Mucosa of stomach (tissue), 1 donor: ENCODE data around the gene PANK3.
"Not testable (repeated sequence)": the region's sequence is repeated elsewhere in the genome, so short reads cannot be mapped to it uniquely, and the experiment has no call there.

Experiments
- H3K27me3 ChIP-seq: one replicate; pipeline ENCODE4 v1.7.0; 2013; ENCODE audit warnings: mild to moderate bottlenecking, low read length; ENCODE audit not compliant: control insufficient read depth, insufficient read depth
- H3K36me3 ChIP-seq: one replicate; pipeline ENCODE4 v1.7.0; 2013; ENCODE audit warnings: low read length; ENCODE audit not compliant: control insufficient read depth, insufficient read depth
- H3K4me1 ChIP-seq: one replicate; pipeline ENCODE4 v1.7.0; 2013; ENCODE audit warnings: mild to moderate bottlenecking, low read length; ENCODE audit not compliant: control insufficient read depth, insufficient read depth
- H3K4me3 ChIP-seq: one replicate; pipeline ENCODE4 v1.7.0; 2013; ENCODE audit warnings: low read length
- H3K9ac ChIP-seq: one replicate; pipeline ENCODE4 v1.7.0; 2013; ENCODE audit warnings: mild to moderate bottlenecking, low read length, moderate library complexity
- H3K9me3 ChIP-seq: one replicate; pipeline ENCODE4 v1.7.0; 2013; ENCODE audit warnings: mild to moderate bottlenecking, low read length, moderate library complexity; ENCODE audit not compliant: control insufficient read depth
- donor health status: Pancreatic carcinoma.

The PANK3 gene

DNA sequence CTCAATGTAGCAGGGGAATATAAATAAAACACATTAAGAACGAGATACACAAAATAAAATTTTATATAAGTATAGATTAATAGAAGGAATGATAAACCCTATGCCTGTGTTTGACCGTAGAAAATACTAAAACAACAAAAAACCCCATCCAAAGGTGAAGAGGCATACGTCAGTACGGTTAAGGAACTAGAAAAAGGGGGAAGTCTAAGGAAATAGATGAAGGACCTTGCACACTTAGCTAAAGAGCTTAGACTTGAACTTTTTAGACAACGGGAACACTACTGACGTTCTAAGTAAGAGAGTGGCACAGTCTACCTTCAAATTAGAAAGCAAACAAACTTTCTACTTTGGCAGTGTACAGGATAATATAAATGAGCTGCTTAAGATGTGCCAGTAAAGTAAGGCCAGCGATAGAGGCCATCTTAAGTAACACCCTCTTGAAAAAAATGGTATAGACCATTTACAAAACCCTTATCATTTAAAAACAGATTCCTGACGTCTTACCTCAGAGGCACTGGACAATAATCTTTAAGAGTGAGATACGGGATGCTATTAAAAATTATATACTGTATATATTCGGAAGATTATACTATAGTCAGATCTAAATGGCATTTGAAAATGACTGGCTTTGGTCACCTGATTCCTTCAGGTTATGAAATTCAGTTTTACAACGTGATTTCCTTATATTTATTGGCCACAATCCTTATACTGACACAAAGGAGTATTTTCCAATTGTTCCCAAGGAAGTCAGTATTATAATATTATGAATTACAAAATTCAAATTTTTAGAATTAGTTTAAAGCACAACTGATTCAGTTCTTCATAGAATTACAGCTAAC, 8.5 kb downstream of the PANK3 start:
- Histone ChIP-seq H3K4me3 (no peak overlapping the region), H3K9ac (no peak overlapping the region), H3K9me3 (no peaks in the 10 kb centered on the region), H3K27me3 (no peaks in the 10 kb centered on the region), H3K36me3 (no peaks in the 10 kb centered on the region), H3K4me1 (no peaks in the 10 kb centered on the region)

DNA sequence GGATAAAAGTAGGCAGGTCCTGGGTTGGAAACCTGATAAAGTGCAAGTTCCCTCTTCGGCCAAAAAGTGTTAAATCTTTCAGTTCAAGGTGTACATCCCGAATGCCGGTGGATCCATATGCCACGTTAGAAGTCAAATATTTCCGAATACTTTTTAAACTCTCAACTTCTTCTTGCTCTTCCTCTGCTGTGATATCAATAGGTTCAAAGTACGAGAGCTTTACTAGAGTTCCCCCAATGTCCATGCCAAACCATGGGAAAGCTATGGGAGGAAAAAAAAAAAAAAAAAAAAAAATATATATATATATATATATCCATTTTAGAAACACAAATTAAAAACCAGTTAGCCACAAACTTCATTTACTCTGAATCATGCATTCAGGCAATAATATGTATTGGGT, 10.4 kb downstream of the PANK3 start:
- Histone ChIP-seq H3K27me3 (no peaks in the 10 kb centered on the region), H3K9me3 (no peaks in the 10 kb centered on the region), H3K4me1 (no peaks in the 10 kb centered on the region), H3K4me3 (no peak overlapping the region), H3K9ac (no peak overlapping the region), H3K36me3 (no peaks in the 10 kb centered on the region)

DNA sequence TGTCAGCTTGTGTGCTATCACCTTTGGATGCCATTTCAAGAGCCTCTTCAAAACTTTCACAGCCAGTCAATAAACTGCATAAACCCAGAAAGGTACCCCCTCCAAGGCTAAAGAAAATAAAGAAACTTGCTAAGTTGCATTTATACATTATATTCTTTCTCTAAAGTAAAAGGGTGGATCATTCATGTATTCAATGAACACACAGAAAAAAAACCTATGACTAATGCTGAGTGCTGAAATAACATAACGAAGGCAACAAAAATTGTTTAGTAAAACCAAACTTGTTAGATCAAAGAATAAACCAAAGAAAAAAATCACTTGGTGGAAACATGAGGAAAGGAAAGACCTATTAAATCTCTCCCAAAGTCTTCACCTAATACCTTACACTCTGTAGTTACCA, 15.2 kb downstream of the PANK3 start:
- Histone ChIP-seq H3K27me3 (no peaks in the 10 kb centered on the region), H3K4me1 (no peaks in the 10 kb centered on the region), H3K4me3 (no peak overlapping the region), H3K9me3 (no peaks in the 10 kb centered on the region), H3K9ac (no peak overlapping the region), H3K36me3 (no peaks in the 10 kb centered on the region)

DNA sequence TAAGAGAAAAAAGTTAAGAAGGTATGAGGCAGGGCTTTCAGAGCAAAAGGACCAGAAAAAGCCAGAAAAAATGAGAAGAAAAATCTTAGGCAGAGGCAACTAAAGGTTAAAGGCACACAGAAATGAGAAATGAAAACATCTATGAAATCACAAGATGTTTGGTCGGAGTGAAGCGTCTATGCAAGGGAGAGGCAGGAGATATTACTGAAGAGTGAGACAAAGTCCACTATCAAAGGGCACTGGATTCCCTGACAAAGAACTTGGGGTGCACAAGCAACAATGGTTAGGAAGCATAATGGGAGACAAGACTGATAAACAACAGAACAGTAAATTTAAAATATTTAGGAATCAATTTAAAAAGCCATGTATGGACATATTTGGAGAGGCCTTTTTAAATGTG, 16.9 kb downstream of the PANK3 start:
- H3K4me1 ChIP-seq, result no peaks in the 10 kb centered on the region
- peaks cover 7% of the 10 kb centered on the region for H3K36me3 ChIP-seq
- H3K27me3 ChIP-seq, result no peaks in the 10 kb centered on the region
- no peak overlapping the region for H3K9ac ChIP-seq
- H3K9me3 ChIP-seq, result no peaks in the 10 kb centered on the region
- H3K4me3 ChIP-seq, result no peak overlapping the region

DNA sequence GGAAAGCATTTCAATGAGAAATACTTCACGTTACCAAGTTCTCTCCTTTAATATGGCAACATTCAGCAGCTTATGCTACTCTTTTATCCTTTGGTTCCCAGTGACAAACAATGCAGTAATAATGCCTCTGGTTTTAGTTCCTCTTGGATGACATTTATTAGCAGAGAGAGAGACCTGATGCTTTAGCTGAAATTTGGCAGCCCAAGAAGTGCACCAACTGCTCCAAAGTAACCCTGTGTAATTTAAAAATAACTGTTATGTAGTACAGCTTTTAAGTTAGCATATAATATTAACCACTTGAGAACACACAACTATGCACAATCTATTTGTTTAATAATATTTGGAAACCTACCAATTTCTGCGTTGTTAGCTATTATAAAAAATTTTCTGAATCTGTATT, 21.8 kb downstream of the PANK3 start:
- Histone ChIP-seq H3K9me3 (no peaks in the 10 kb centered on the region), H3K9ac (no peak overlapping the region), H3K36me3 (peaks cover 16% of the 10 kb centered on the region), H3K27me3 (no peaks in the 10 kb centered on the region), H3K4me1 (no peaks in the 10 kb centered on the region), H3K4me3 (no peak overlapping the region)

DNA sequence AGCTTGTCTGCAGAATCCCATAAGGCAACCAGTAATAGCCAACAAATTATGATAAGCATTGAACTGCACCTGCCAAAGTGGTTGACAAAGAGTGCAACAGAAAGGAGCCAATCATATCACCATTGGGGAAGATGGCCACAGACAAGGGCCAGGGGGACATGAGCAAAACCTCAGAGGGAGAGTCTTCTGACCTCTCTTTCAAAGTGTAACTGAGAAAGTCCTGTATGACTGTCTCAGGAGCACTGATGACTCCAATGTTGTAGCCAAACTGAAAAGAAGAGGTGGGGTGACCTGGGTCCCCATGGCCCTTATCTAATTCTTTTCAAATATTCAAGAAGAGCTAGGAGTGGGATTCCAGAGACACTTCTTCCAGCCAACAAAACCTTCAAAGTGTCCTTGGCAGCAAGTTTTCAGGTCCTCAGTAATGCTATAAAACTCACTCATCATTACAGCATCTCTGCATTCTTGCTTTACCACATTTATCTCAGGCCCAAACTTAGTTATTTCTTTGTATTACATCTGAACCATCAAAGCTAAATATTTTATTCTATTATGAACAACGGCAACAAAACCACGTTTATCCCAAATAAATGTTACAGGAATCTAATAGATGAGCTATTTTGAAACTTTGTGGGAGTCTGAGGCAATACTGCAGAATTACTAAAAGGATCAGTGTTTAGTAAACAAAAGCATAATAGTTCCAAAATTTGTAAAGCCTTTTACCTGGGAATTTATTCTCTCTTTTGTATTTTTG, 25.6 kb downstream of the PANK3 start:
- Histone ChIP-seq H3K4me1 (no peaks in the 10 kb centered on the region), H3K9ac (no peak overlapping the region), H3K27me3 (no peaks in the 10 kb centered on the region), H3K9me3 (no peaks in the 10 kb centered on the region), H3K36me3 (peaks cover 14% of the 10 kb centered on the region), H3K4me3 (no peak overlapping the region)

DNA sequence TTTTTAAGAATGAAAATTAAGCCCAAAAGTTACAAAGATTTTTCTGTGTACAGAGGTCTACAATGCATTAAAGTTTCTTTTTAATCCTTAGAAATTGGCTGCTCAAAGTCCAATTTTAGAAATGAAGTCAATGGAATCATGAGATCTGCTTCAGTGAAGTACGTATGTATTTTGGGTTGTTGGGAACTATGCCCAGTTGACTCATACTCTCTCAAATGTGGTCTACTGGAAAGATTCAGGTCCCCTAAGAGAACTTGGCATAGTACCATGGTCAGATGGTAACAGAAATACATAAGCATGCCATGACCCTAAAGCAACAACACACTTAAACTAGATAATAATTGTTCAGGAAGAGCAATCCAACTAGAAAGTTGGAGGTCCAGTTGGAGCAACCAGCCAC, 27.0 kb downstream of the PANK3 start:
- H3K4me3 ChIP-seq, result no peak overlapping the region
- H3K4me1 ChIP-seq, result no peaks in the 10 kb centered on the region
- peaks cover 8% of the 10 kb centered on the region for H3K36me3 ChIP-seq
- H3K9ac ChIP-seq, result no peak overlapping the region
- H3K27me3 ChIP-seq, result no peaks in the 10 kb centered on the region
- no peaks in the 10 kb centered on the region for H3K9me3 ChIP-seq

DNA sequence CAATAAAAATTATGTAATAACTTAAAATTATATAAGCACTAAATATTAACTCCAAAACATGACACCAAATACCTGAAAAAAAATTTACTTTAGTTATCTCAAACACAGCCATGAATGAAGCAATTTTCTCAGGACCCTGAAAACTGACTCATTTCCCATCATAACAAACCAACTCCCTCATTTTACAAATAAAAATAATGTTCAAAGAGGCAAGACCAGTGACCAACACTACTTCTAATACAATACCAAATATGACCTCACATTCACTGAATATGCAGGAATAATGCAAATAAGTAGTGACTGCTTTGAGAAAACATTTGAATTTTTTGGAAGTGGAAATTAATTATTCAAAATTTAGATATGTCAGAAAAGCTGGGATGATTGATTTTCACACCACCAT, 28.5 kb downstream of the PANK3 start:
- no peak overlapping the region for H3K4me3 ChIP-seq
- no peaks in the 10 kb centered on the region for H3K27me3 ChIP-seq
- no peaks in the 10 kb centered on the region for H3K36me3 ChIP-seq
- no peaks in the 10 kb centered on the region for H3K4me1 ChIP-seq
- no peak overlapping the region for H3K9ac ChIP-seq
- H3K9me3 ChIP-seq, result no peaks in the 10 kb centered on the region

DNA sequence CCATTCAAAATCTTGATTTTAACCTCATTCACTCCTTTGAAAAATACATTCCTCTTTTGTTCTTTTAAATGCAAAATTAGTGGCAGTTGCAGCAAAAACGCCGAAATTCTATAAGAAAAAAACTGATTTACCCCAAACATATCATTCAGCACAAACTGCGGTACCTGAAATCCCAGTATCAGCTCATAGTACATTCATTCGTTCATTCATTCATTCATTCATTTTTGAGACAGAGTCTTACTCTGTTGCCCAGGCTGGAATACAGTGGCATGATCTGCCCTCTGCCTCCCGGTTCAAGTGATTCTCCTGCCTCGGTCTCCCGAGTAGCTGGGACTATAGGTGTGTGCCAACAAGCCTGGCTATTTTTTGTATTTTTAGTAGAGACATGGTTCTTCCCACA, 29.6 kb downstream of the PANK3 start:
- Histone ChIP-seq H3K9ac (no peak overlapping the region), H3K36me3 (no peaks in the 10 kb centered on the region), H3K4me1 (no peaks in the 10 kb centered on the region), H3K9me3 (no peaks in the 10 kb centered on the region), H3K4me3 (no peak overlapping the region), H3K27me3 (no peaks in the 10 kb centered on the region)

DNA sequence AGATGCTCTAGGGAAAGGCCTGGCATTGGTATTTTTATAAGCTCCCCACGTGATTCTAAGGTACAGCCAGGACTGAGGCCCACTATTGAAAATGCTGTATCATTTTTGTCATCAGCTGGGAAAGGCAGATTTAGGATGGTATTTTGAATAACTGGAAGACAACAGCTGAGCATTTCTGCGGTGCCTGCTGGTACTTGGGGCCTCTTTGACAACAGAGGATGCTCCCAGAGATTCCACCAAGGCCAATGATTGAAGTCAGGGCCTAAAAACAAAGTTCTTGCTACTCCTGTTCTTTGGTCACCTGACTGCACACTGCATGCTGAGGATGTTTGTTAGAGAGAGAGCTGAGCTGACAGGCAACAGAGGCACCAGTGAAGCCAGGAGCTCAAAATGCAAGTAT, 42.0 kb downstream of the PANK3 start:
- Histone ChIP-seq H3K36me3 (no peaks in the 10 kb centered on the region), H3K9ac (no peak overlapping the region), H3K9me3 (no peaks in the 10 kb centered on the region), H3K4me3 (no peak overlapping the region), H3K27me3 (peaks cover 1% of the 10 kb centered on the region), H3K4me1 (no peaks in the 10 kb centered on the region)

DNA sequence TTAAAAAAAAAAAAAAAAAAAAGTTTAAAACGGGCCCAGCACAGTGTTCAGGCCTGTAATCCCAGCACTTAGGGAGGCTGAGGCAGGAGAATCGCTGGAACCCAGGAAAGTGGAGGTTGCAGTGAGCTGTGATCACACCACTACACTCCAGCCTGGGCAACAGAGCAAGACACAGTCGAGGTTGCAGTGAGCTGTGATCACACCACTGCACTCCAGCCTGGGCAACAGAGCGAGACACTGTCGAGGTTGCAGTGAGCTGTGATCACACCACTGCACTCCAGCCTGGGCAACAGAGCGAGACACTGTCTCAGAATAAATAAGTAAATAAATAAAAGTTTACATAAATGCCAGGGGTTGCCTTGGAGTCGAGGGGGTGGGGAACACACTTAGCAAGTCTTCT, 44.8 kb downstream of the PANK3 start:
- not testable (repeated sequence) for H3K9me3 ChIP-seq, H3K9ac ChIP-seq, H3K4me3 ChIP-seq, H3K36me3 ChIP-seq, H3K4me1 ChIP-seq
- peaks cover 24% of the 10 kb centered on the region for H3K27me3 ChIP-seq

DNA sequence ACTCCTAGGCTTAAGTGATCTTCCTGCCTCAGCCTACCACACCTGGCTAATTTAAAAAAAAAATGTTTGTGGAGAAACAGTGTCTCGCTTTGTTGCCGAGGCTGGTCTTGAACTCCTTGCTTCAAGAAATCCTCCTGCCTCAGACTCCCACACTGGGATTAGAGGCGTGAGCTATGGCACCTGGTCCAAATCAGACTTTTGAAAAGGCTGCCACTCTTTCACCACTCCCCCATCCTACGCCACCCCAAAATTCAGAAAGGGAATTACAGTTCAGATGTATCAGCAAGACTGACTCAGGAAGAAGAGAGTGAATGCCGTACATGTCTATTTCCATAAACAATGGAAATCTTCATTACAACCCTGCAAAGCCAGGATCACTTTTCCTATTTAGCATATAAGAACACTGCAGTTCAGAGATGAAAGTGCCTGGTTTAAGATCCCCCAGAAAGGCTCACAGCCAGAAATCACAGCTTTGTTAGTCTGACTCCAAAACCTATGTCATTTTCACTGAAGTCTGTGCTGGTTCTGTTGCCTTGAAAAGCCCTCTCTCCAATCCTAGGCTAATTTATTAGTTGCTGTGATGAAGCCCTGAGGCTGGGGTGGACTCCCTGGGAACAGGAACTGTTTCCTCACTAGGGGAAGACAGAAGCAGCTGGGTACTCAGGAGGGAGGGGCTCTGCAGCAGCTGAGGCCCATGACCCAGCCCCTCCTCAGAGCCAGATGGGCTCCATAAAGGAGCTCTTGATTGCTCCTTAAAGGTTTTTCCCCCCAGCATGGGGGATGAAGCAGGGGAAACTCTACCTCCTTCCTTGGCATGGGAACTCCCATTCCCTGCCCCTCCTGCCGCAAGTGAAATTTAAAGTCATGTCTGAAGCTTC, 46.9 kb downstream of the PANK3 start:
- Histone ChIP-seq H3K9me3 (no peaks in the 10 kb centered on the region), H3K4me3 (no peak overlapping the region), H3K27me3 (peaks cover 38% of the 10 kb centered on the region), H3K9ac (no peak overlapping the region), H3K36me3 (no peaks in the 10 kb centered on the region), H3K4me1 (peaks cover 3% of the 10 kb centered on the region)
